Hematopoietic multipotent progenitor cell treated with erythropoietin and hydrocortisone succinate and interleukin-3 and kit ligand, for 8 days (in vitro differentiated cells): ENCODE measurements around the gene LEO1.

Source experiments
- DNase-seq: peaks from one replicate; pipeline ENCODE4 v3.0.0-alpha.2; 2015

Gene LEO1

DNA sequence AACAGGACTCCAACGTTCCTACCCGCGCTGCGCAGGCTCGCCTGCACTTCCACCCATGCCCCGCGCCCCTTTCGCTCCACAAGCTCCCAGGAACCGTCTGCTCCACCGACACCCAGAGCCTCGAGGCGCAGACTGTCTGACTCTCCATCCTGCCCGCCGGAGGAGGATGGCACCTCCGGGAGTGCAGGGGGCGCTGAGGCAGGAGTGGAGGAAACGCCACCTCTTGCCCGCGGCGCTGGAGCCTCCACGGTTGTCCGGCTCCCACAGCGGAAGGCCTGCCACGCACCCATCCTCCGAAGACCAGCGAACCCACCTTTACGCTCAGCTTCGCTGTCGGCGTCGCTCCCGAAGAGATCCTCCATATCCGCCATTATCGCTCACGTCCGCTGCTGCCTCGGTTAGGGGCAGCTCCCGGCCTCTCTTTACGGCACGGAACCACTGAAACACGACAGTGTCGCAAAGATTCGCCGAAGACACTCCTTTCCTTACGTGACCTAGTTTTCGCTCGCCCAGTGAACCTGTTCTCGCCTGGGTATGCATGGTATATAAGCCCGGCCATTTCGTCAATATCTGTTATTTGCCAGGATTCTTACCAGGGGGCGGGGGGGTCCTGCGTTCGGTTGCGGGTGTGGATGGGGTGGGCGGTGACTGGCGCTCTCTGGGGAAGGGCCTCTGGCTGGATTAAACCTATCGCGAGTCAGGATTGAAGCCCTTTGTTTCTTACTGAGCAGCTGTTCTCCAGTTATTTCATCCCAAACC lies at the start of gene LEO1:
TSS of gene LEO1 (minus strand) at position 404 of the 759 bp plus-strand sequence. CDS start at position 371, 33 bp downstream.
- DNase-seq, result peak; percentile 98

DNA sequence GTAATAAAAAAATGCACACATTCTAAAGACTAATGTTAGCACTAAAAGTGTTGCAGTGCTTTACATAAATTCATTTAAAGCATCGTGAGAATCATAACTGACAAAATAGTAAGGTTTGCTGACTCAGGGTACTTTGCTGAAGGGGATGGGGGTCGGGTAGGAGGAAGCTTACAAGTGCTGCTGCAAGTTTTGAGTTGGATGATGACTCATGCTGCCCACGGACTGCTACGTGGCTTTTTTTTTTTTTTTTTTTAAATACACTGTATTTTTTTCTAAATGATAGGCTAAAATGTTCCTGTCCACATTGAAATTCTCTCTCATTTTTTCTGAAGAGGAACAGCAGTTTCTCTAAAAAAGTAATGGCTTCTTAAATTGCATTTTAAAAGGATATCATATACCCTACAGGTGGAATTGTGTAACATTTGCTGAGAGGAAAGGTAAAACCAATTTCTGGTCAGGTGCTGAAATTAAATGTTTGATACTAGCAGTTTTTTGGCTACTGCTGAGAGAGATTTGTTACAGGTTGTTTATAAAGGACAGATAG lies 49.6 kb upstream of the LEO1 start:
- DNase-seq, result peak; percentile 82

DNA sequence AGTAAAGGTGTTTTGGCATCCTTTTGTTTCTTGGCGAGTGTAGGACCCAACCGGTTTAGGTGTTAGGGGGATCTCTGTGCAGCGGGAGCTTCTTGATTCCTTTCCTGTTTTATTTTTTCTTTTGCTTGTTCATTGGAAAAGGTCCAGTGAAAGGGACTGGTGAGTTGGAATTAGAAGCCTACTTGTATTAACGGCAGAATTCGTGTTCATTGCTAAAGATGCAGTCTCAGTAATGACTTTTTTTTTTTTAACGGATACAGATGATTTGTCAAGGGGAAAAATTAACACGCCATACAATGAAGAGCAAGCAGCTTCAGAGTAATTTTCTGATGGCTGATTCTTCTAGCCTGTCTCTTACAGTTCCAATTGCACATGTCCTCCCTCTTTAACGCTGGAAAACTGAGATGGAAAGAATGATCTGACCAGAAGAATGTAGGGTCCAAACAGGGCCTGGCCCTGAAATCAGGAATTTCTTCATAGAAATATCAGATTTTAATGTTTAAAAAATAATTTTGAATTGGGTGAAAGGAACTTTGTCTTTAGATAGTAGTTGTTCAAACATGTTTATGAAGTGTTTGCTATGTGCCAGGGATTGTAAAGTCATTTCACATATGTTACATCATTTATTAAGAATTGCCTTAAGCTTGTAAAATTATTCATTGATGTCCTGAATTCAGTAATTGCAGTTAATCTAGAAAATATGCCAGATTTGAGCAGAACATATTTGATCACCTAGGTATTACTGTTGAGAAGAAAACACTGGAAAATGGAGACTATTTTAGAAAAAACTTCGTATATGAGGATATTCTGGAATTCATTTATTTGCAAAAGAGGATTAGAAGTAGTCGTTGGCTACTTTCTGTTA lies 48.9 kb upstream of the LEO1 start:
- DNase-seq, result peak; percentile 20

DNA sequence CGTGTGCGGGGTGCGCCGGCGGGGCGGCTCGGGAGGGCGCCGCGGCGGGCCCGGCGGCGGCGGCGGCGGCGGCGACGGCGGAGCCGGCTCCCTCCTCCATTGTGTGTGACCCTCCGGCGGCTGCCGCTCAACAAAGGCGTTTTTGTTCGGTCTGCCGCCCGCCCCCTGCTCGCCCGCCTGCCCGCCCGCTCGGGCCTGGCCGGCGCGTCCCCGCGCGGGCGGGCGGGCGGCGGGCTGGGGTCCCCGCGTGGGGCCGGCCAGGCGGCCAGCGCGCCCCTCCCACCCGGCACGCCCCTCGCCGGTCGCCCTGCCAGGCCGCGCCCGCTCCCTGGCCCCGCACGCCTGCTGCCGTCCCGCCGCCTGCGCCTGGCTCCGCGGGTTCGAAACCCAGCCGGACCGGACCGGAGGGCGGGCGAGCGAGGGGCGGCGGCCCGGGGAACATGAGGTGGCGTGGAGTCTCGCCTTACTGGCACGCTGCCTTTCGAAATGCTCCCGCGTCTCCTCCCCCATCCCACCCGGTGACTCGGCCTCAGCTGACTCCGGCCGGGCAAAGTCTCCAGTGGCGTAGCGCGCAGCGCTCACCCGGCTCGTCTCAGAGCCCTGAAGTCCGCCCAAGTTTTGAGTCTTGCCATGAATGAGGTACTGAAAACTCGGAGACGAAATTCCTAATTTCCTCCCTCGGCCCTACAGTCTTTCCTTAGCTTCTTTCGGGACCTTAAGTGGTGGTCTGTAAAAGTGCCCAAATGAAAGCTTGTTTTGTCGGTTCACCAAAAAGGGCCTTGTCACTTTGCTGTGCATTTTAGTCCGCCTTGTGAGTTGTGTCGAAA lies 48.0 kb upstream of the LEO1 start:
- peak; percentile 79 for DNase-seq

DNA sequence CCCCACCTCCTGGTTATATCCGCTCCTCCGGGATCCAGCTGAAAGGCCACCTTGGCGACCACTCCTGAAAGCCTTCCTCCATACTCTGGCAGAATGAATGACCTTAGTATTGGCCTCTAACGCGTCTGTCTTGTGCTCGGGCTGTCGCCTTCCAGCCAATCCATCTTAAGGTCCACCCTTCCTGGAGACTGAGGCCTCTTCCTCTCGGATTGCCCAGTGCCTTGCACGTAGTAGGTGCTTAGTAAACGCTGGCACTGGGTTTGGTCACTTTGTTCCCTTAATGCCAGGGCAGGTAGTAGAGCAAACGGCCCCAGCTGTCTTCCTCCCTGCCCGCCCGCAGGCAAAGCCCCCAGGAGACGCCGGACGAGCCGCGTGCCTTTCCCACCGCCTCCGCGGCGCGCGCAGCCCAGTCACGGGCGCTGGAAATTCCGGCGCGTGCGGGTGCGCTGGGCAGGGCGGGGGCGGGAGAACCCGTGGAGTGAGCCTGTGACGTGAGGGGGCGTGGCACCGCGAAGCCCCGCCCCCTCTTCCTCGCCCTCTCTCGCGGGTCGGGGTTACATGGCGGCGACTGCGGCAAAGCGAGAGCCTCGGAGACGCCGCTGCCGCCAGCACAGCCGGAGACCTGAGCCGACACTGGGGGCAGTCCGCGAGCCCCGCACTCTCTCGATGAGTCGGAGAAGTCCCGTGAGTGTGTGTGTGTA lies 47.3 kb upstream of the LEO1 start, which contains the start of gene MAPK6:
TSS of gene MAPK6 (plus strand) at position 527 of the 701 bp plus-strand sequence. CDS start 27,242 bp downstream, outside the sequence.
- peak; percentile 89 for DNase-seq

DNA sequence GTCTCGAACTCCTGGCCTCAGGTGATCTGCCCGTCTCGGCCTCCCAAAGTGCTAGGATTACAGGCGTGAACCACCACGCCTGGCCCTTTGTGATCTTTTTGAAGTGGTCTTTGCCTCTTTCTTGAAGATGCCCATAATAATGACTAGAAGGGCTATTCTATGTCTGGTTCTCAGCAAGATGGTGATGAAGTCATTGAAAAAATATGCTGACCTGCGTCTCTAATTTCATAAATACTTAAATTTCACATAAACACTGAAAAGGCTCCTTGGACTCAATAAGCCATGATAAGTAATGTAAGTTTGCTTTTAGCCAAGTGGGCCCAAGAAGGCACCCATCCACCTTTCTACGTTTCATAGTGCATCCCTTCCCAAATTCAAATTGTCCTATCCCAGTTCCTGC lies 46.7 kb upstream of the LEO1 start:
- DNase-seq, result no peak

DNA sequence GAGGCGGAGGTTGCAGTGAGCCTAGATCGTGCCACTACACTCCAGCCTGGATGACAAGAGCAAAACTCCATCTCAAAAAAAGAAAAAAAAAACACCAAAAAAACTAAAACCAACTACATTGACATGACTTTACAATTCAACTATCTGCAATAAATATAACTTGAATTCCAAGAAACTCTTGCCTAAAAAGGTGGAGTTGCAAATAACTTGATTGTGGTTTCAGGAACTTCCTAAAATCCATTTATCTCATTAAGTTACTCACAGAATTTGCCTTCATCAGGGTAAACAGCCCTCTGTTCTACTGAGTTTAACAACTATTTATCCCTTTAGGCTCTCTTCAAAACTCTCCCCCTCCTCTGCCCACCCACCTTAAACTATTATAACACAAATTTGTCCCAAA lies 44.7 kb upstream of the LEO1 start:
- no peak for DNase-seq

DNA sequence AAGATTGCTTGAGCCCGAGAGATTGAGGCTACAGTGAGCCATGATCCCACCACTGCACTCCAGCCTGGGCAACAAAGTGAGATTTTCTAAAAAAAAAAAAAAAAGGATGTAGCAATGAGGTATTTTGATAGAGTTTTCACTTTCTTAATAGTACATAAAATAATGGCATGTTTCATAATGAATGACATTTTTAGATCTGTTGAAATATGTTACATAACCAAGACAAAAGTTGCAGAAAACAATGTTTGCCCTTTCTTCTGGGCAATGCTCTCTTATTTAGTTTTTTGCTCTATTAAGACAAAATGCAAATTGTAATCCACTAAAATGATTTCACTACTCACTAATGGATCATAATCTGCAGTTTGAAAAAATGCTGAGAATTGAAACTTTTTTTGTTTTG lies 43.0 kb upstream of the LEO1 start:
- no peak for DNase-seq

DNA sequence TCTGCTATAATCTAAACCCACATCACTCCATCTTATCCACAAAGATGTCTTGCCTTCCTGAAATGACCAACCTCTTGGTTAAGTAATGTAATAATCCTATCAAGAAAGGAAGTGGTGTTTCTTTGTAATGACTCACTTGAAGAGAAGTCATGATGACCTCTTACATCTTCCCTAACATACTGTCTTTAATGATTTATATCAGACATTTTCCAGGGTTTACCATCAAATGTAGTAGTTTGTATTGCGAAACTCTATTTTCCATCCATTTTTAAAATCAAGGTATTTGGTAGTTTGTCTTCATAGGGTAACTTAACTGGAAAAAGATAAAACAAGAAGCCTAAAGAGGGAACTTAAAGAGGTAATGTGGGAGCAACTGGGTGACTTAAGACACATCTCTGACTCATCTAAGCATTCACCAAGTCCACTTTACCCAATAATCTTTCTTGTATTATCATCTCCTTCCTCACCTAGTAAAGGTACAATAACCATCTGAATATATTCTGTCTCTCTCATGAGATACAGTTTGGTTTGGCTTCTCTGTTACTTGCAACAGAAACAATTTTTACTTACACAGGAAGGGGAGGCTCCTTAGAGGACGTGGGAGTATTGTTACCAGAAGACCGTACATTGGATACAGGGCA lies 41.7 kb upstream of the LEO1 start:
- peak; percentile 31 for DNase-seq

DNA sequence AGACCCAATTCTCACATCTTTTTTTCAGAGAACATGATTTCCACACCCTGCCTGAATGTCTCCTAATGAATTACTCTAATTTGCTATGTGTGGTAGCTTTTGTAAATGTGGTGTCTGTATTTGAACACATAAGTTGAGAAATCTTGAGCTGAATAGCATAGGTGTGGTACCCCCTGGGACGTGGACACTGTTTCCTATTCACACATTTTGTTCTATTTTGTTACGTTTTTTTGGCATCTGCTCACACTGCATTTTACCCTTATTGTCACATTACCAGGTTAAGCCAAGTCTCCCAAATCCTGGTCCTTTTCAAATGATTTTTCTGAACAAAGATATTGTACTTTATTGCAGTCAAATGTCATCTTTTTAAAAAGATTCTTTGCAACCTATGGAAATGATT lies 40.6 kb upstream of the LEO1 start:
- DNase-seq, result no peak

DNA sequence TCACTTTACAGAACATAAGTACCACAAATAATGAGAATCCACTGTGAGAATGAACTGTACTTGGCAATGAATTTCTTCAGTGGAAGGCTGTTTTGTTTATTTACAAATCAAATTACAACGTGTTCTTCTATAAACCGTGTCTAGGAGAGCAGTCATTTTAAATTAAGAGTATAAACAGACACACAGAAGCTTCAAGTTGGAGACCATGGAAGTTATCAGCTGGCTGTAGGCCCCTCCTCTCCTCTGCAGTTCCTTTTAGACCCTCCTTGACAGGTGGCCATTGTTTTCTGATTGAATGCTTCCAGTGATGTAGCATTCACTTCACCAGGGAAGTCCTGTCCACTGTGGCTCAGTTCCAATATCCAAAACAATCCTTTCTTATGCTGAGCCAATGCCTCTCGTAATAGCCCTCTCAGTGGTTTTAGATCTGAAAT lies 40.1 kb upstream of the LEO1 start:
- DNase-seq, result no peak

DNA sequence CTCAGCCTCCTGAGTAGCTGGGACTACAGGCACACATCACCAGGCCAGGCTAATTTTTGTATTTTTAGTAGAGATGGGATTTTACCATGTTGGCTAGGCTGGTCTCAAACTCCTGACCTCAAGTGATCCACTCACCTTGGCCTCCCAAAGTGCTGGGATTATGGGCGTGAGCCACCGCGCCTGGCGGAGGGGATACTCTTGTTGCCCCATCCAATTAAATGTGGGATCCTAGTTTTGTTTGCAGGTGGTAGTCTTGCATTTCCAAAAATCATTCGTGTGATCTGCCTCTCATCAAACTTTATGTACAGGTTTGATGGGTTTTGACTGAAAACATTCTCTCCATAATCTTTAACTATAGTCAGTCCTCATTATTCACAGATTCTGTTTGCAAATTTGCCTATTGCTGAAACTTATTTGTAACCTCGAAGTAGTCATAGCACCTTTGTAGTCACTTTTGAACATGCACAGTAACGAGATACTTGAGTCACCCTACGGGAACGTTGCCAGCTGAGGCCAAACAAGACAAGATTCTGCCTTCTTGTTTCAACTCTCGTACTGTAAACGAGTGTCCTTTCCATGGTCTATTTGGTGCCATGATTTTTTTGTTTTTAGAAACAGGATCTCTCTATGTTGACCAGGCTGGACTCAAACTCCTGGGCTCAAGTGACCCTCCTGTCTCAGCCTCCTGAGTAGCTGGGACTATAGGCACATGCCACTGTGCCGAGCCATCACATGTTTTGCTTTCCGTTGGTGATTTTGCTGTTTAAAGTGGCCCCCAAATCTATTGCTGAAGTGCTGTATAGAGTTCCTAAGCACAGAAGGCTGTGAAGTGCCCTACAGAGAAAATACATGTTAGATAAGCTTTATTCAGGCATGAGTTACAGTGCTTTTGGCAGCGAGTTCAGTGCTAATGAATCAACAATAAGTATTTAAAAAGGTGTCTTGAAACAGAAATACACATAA lies 39.3 kb upstream of the LEO1 start:
- DNase-seq, result peak; percentile 75

DNA sequence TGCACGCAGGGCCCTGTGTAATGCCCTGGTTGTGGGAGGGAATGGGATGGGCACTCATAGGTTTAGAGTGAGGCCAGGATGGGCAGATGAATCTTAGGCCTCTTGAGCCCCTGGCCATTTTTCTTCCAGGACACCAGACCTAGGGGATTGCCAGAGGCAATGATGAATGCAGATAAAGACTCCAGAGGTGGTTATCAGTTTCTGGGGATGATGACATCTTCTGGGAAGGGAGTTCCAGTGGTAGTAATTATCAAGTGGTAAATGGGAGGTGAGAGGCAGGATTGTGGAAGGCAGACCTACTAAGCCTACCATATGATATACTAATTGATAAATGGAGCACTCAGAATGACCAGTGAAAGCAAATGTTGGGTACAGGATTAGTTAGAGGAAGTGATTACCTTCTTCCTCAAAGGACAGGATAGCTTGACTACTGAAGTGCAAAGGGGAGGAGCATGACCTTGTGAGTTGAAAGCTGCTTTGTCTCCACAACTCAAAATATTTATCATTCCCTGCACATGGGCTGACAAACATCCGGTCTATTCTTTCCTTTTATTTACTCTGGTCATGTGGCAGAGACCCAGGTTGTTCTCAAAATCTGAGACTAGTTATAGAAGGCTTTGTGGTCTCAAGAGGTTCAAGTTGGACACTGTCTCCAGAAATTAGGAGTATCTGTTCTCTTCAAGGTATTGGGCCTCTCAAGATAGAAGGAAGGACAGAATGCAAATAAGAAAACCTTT lies 37.3 kb upstream of the LEO1 start:
- no peak for DNase-seq

DNA sequence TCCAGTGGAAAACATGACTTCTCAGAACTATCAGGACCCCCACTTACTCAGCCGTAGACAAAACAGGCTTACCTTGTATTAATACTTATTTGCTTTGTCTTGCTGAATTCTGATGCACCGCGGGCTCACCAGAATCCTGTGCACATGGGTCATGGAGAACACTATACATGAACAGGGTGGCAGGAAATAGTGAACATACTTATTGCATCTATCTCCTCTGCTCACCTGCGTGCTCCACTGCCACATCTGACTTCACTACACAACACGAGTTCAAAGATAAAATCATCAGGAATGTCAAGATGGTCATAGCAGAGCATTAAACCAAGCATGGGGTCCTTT lies 36.8 kb upstream of the LEO1 start:
- DNase-seq, result no peak

DNA sequence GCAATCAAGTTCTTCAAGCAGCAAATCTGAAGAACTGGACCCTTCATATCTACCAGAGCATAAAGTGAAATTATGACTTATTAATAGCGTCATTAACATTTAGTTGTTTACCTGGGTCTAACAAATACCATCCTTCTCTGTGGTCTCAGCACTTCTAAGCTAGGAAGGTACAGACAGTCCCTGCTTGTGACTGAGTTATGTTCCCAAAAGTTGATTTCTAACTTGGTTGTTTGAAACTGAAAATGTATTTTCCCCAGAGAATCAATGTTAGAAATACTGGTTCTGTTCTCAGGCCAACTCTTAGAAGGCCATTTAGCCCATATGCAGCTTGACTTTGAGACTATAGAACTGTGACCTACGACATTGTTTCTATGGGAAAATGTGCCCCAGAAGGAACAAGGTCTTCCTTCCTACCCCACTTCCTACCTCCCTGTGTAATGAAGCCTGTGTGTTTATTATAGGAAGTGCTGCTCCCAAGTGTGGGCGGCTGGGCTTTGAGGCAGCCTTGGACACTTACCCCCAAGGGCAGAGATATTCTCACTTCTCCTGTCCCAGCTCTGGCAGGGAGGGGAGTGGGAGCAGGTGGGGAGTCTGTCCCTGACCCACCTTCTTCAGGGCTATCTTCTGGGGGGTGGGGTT lies 35.2 kb upstream of the LEO1 start:
- no peak for DNase-seq

DNA sequence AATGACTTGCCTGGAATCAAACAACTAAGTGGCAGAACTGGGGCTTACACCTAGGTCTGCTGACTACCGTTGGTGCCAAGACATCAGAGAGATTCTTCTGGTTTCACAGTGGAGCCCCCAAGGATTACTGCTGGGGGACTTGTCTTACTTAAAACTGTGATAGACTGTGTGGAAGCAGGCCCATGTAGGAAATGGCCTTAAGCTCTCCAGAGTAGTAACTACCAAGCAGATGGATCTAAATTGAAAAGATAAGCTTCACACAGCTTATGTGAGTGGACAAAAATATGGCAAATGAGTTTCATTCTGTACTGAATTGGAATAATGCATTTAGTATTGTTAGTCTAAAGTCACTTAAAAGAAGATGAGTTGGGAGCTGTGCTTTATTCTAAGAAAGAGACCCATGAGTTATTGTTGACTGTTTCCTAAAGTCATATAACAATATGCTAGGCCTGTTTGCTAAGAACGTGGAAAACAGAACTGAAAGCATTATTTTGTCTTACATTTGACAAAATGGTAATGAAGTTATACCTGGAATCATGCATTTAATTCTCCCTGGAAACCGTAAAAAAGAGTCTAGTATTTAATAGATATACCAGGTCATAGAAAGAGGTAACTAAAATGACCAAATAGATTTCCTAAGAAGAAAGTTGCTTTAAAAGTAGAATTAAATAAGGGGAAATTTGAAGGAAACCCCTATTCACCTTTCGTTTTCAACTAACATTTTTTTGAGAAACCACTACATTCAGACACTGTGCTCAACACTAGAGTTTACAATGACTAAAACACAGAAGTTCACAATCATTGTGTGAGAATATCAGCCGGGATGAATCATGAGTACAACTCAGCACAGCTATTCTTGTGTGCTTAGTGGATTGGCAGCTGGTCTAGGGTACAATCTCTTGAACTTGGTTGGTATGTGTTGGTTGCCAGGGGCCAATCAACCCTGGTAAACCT lies 34.4 kb upstream of the LEO1 start:
- DNase-seq, result peak; percentile 17

DNA sequence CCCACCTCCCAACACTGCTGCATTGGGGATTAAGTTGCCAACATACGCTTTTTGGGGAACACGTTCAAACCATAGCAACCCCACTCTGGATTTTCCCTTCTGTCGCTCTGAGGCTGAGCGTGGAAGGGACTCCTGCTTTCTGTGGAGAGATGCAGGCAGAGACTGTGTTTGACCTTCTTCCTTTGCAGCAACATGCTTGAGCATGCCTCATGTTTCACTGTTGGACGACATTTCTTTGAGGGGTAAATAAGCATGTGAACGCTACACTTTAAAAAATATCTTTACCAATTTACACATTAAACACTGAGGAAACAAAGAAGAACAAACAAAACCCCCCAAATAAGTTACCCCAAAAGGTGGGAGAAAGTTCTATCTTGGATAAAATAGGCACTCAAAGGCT lies 33.2 kb upstream of the LEO1 start:
- DNase-seq, result no peak

DNA sequence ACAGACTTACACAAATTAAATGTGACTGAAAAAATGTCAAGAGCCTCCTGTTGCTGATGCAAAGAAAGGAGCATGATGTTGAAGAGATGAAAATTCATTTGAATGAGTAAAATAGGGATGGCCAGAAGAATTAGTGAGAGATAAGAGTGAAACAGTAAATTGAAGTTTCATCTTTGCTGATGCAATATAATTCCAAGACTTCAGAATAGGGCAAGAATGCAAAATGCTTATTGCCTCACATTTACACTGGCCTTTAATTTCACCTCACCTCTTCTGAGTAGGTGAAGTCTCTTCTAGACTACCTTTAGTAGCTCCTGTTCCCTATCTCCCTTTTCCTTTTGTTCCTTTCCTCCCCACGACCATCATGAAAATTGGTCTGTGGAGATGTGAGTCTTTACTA lies 32.1 kb upstream of the LEO1 start:
- DNase-seq, result no peak
